GM21619 (cell line): ENCODE measurements around the gene FASLG.
A peak's percentile ranks its signal among the peaks of the same experiment; 100 is the strongest.
"Not testable (repeated sequence)": the region's sequence is repeated elsewhere in the genome, so short reads cannot be mapped to it uniquely, and the experiment has no call there.

Experiments used
- ATAC-seq: cut with Tn5 transposase; IDR thresholded peaks from one replicate; pipeline ENCODE4 v1.9.1; 2021; ENCODE audit not compliant: unreplicated experiment

FASLG gene

DNA sequence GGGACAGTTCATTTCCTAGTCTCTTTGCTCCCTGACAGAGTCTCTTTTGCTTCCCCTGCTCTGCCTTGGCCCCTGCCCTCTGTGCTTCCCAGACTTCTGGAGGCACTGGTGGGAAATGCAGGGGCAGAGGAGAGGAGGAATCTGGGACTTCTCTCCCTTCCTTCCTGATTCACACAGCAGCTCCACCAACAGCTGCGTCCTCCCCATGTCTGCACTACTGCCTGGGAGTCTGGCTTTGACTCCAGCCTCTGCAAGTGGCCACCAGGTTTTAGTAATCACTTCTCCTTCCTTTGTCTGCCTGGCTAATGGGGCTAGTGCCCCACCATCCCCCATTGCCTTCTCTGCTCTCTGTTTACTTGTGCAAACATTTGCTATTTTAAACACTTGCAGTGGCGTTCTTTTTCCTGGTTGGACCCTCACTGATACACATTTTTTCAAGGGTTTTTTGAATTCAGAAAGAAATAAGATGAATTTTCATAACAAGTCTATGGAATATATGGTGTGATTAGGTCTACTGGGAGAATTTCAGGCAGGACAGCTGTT is 21.9 kb downstream of the FASLG start:
- no peak for ATAC-seq

DNA sequence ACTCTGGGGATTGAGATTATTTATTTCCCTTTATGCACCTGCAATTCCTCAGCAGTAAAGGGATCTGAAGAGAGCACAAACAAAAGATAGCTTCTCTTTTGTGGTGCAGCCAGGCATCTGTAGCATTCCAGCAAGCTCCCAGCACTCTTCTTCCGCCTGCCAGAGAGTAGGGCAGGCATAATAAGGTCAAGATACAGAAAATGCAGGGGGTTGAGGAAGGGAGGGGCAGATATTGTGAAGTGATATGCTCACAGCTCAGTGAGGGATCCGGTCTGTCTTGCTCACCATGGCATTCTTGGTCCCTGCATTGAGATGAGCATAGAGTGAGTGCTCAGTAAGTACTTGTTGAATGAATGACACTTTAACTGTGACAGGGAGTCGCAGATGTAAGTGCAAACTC is 23.9 kb downstream of the FASLG start:
- ATAC-seq, result no peak

DNA sequence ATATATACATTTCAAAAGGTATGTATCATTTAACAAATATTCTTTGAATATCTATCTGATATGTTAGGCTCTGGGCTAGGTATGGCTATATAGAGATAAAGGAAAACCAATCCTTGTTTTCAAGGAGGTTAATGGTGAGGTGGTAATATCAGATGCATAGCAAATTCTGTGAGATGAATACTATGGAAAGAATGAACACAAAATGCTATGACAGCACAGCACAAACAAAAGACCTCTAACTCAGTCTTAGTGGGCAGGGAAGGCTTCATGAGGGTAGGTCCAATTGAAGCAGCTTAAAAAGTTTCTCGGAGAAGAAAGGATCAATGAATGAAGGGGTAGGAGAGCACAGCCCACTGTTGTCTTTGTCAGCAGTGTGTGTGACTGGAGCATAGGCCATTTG is 27.2 kb downstream of the FASLG start:
- no peak for ATAC-seq

DNA sequence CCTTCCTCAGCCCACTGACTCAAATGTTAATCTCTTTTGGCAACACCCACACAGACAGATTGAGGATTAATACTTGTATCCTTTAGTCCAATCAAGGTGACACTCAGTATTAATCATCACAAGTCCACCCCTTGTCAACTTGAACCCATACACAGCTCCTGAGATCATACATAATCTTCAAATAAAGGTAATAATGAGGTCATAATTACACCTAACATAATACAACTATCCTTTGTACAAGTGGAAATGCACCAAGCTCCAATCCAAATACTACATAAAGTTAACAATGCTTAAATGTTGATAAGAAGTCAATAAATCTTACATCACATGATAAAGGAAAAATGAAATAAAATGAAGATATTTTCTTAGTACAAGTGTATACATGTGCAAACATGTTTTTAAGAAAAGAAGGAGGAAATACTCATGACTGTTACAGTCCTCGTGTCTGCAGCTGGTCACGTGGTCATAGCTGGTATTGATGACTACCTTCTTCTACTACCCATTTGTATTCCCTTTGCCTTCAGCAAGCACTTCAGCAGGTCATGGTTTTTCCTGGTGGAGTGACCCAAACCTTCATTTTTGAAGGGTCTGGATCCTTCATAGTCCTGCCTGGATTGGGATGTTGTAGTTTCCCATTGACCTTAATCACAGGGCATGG is 29.7 kb downstream of the FASLG start:
- ATAC-seq, result not testable (repeated sequence)

DNA sequence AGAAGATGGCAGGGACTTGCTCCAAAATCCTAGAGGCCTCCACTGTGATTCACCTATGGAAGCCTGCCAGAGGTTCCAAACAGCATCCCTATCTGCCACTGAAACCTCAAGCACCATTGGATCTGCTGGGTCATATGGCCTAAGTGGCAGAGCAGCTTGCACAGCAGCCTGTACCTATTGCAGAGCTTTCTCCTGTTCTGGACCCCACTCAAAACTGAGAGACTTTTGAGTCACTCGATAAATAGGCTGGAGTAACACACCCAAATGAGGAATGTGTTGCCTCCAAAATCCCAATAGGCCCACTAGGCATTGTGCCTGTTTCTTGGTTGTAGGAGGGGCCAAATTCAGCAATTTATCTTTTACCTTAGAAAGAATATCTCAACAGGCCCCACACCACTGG is 32.0 kb downstream of the FASLG start:
- not testable (repeated sequence) for ATAC-seq

DNA sequence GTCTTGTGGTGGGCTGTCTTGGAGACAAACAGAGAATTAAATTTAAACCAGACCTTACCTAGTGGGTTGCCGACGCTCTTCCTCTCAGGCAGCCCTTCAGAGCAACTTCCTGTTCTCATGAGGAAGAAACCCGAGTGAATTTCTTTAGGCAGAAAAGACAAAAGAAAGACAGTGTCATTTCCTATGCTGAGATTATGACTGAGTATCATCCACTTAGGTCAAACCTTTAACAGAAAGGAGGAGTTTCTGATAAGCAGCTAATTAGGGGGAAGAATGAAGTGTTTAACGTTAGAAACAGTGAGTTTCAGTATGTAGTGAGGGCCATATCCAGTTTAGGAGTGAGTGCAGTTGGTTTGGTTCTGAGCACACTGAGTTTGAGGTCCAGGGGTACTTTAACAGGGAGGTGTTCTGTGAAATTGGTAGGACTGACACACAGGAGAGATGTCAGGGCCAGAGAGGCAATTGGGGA is 38.7 kb downstream of the FASLG start:
- no peak for ATAC-seq

DNA sequence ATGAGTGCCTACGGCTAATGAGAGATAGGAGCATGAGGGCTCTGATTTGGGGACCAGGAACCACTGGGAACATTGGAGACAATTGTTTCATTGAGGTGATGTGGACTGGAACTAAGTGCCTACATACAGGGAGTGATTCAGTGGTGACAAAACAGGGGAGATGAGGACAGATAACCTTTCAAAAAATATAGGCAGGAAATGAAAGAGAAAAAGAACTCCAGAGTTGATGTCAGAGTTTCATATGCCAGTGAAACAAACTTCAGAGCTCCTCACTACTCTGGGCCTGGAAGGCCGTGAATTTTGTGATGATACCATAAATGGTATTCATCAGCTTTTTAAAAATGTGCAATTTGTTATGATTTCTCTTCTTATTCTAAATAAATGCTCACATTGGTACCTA is 39.3 kb downstream of the FASLG start:
- ATAC-seq, result no peak

DNA sequence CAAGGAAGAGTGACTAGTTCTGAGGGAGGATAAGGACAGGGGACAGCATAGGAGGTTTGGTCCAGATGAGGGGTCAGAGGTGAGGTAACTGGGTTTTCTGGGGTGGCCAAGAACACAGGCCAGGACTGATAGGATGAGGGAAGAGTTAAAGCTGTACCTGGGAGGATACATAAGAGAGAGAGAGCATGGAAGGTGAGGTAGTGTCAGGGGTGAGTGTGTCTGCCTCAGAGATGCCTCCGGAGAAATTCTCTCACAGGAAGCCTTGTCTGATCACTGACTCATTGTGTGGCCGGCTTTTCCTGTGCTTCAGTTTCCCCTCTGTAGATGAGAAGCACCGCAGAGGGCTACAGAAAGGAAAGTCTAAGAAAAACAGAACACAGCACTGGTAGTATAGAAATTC is 40.2 kb downstream of the FASLG start:
- peak; percentile 84 for ATAC-seq

DNA sequence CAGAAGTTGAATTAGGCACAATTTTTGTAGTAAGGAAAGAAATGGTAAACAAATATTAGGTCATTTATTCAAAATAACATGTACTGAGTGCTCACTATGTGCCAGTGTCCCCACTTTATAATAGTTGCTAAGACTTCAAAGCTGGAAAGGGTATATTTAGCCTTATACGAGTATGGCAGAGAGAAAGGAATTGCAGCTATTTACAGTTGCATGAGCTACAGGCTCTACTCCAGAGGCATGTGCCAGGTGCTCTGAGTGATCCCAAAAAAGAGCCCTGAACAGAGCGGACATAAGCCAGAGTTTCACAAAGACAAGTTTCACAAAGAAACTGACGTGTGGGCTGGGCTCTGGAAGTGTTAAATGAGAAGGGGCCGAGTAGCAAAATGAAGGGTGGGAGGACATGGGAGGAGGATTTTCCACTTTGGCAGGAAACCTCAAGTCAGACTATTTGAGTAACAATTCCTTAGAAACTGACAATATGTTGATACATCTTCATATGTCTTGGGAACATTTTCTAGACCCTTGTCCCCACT is 40.9 kb downstream of the FASLG start:
- ATAC-seq, result no peak

DNA sequence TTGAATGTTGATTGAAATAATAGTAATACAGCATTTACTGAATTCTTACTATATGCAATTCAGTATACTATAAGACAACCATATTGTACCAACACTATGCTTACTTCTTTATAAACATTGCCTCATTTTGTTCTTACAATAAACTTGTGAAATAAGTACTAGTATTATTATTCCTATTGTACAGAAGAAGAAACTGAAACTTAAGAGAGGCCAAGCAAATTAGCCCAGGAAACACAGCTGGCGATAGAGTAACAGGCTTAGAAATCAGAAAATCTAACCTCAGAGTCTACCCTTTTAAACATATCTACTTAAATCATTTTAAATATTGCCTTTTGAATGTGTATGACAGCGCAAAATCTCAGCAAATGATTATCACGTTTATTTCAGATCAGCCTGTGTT is 41.7 kb downstream of the FASLG start:
- ATAC-seq, result no peak

DNA sequence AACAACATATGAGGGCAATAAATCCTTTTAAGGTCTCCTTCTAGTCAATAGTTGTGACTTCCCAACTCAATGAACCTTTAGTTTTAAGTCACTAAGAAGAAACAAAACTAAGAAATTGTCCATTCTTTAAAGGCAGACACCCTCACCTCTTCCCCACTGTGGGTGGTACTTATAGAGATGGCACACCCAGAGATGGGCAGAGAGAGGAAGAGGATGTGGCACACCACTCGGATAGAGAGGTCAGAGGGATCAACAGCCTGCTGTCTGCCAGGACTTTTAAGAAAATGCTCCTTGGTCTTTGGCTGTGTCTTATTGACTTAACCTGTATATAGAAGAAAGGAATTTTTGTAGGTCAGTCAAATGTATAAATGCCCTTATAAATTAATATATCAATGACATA is 45.1 kb downstream of the FASLG start:
- ATAC-seq, result no peak

DNA sequence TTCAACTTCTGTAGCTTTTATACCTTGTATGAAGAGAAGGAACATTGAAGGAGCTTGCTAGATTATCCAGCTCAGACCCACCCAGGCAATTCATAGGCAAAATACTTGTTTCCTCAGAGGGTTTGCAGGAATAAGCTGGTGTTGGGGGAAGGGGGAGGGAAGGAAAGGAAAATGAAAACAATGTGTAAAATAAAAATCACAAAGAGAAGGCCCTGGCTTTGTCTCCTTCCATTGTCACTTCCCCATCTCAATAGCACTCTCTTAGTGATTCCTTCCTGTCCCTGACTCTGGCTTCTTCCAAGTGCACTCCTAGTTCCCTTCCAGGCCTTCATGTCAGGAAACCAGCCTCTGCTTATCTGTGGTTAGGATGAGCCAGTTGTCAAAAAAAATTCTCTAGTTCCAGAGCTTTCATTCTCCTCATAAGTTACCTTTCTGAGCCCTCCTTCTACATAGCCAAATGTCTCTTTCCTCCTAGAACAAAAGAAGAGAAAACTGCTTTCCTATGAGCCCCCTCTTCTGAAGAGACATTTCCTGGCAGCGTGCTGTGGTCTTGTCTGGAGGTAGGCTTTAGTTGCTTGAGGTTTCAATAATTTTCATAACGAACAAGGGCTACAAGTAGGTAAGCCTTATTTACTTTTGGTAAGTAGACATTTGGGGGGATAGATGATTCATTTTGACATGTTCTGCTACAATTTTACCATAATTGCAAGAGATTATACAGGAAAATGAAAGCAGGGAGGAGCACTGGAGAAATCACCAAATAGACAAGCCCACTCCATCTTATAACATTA is 45.7 kb downstream of the FASLG start:
- ATAC-seq, result no peak

DNA sequence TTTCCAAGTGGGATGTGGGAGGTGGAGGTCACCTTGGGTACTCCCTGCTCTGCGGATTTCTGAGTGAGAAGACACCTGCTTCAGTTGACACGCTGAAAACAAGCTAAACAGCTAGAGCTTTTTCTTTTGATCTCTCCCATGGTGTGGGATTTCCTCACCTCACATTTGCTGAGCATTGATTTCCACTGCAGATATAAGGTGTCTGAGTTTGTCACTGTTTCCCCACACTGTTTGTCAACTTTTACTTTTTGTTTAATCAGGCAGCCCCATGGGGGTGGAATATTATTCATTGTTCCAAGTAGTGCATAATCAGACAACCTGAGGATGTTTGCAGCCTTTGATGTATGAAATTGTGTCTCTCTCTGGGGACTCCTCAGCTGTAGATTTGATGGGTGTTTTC is 49.5 kb downstream of the FASLG start:
- no peak for ATAC-seq

DNA sequence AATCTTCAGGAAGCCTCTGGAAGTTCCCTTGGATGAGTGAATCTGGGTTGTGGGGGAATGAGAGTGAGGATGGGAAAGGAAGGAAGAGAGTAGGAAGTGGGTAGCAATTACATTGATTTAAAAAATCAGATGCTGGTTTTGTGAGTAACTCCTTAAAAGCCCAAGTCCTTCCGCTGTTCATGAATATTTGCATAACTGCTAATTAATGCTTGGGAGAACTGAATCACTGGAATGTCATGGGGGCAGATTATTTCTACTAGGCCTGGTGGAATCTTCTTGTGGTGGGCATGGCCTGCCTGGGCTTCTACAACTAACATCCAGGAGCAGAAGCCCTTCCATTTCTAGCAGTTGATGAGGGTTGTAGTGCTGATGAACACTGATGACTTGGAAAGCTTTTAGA is 52.7 kb downstream of the FASLG start:
- no peak for ATAC-seq

DNA sequence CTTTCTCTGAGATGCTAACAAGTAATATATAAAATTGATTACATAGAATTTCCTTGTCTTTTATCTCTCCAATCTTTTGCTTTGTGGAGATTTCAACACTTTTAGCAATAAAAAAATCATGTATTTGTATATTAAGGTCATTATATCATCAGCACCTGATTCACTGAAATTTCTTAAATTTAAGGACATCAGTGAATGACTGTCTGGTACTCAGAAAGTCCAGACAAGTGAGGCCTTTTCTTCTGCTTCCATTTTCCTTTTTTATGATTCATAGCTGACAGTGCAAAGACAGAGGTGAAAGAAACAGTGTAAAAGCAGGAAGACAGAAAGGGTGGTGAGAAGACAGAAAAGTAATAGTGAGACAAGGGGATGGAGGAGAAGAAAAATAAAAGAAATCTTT is 54.6 kb downstream of the FASLG start:
- no peak for ATAC-seq
